ENCODE results near the gene CLMP. TPM values are rescaled to one million over a fixed set of nuclear protein-coding genes. Genes with fewer than 3 reads are reported as not detected.
A peak's percentile ranks its signal among the peaks of the same experiment; 100 is the strongest.
"Not testable (repeated sequence)": the region's sequence is repeated elsewhere in the genome, so short reads cannot be mapped to it uniquely, and the experiment has no call there.

Gene CLMP
- total RNA-seq, 1 experiment from 2014 or later = not detected

- not testable (repeated sequence) for DNase-seq (ENCODE audit: low spot score)
These were observed 135.8 kb downstream of the CLMP start for GRCh38 chr11:123059041-123059920.

- DNase-seq (ENCODE audit: low spot score) = no peak
These were observed 137.3 kb downstream of the CLMP start for GRCh38 chr11:123057661-123058305.

- DNase-seq (ENCODE audit: low spot score) = no peak
These were observed 138.1 kb downstream of the CLMP start for GRCh38 chr11:123056835-123057491.

GRCh38 chr11:123055191-123055901 is 139.7 kb downstream of the CLMP start:
- DNase-seq (ENCODE audit: low spot score) = no peak

GRCh38 chr11:123054301-123055065 is 140.6 kb downstream of the CLMP start:
- peak; percentile 86 for DNase-seq (ENCODE audit: low spot score)

GRCh38 chr11:123052901-123053721 is 141.9 kb downstream of the CLMP start:
- no peak for DNase-seq (ENCODE audit: low spot score)

GRCh38 chr11:123051634-123052033 is 143.4 kb downstream of the CLMP start:
- no peak for DNase-seq (ENCODE audit: low spot score)

GRCh38 chr11:123051146-123051545 is 143.9 kb downstream of the CLMP start:
- no peak for DNase-seq (ENCODE audit: low spot score)

- DNase-seq (ENCODE audit: low spot score) = no peak
These were observed 147.1 kb downstream of the CLMP start for GRCh38 chr11:123047947-123048293.

GRCh38 chr11:123047266-123047946 is 147.6 kb downstream of the CLMP start:
- DNase-seq (ENCODE audit: low spot score) = no peak

GRCh38 chr11:123046473-123047259 is 148.4 kb downstream of the CLMP start:
- no peak for DNase-seq (ENCODE audit: low spot score)

GRCh38 chr11:123045101-123045500 is 149.9 kb downstream of the CLMP start:
- DNase-seq (ENCODE audit: low spot score) = no peak

GRCh38 chr11:123041185-123041584 is 153.9 kb downstream of the CLMP start:
- DNase-seq (ENCODE audit: low spot score) = no peak

- DNase-seq (ENCODE audit: low spot score) = no peak
These were observed 155.0 kb downstream of the CLMP start for GRCh38 chr11:123040111-123040432.

- no peak for DNase-seq (ENCODE audit: low spot score)
These were observed 159.2 kb downstream of the CLMP start for GRCh38 chr11:123035831-123036230.

- DNase-seq (ENCODE audit: low spot score) = no peak
These were observed 160.5 kb downstream of the CLMP start for GRCh38 chr11:123034597-123034996.

GRCh38 chr11:123033895-123034294 is 161.2 kb downstream of the CLMP start:
- DNase-seq (ENCODE audit: low spot score) = no peak

- no peak for DNase-seq (ENCODE audit: low spot score)
These were observed 164.5 kb downstream of the CLMP start for GRCh38 chr11:123030517-123030916.

GRCh38 chr11:123020968-123021367 is 174.1 kb downstream of the CLMP start:
- DNase-seq (ENCODE audit: low spot score) = peak; percentile 59
